SK-N-SH (cell line): ENCODE measurements around the gene METTL1.

Experiments used
- CHD2 ChIP-seq: fragments of 150-350 bp; IDR thresholded peaks from 2 replicates; pipeline ENCODE4 v1.6.1; 2018; ENCODE audit warnings: low read length; ENCODE audit not compliant: partially characterized antibody
- CTCF ChIP-seq: fragments of 200-600 bp; sonication (generic); IDR thresholded peaks from 2 replicates; pipeline ENCODE4 v1.6.1; 2017; ENCODE audit warnings: antibody characterized with exemption, mild to moderate bottlenecking, moderate library complexity
- GABPA ChIP-seq: IDR thresholded peaks from 2 replicates; pipeline ENCODE4 v1.4.0; 2012; ENCODE audit warnings: low read depth, mild to moderate bottlenecking
- JUND ChIP-seq: IDR thresholded peaks from 2 replicates; pipeline ENCODE4 v1.4.0; 2012
- NFIC ChIP-seq: IDR thresholded peaks from 2 replicates; pipeline ENCODE4 v1.4.0; 2012; ENCODE audit warnings: borderline replicate concordance
- NRF1 ChIP-seq: IDR thresholded peaks from 2 replicates; pipeline ENCODE4 v1.6.1; 2012; ENCODE audit warnings: low read depth, mild to moderate bottlenecking, low read length
- RFX5 ChIP-seq: IDR thresholded peaks from 2 replicates; pipeline ENCODE4 v1.6.1; 2012; ENCODE audit warnings: mild to moderate bottlenecking, improper control_type of control experiment, low read length
- TAF1 ChIP-seq: IDR thresholded peaks from 2 replicates; pipeline ENCODE4 v1.6.1; 2012; ENCODE audit warnings: low read depth, mild to moderate bottlenecking, low read length, moderate library complexity, borderline replicate concordance
- TCF12 ChIP-seq: IDR thresholded peaks from 2 replicates; pipeline ENCODE4 v1.4.0; 2012

- TF ChIP-seq TAF1 = no peak
- TF ChIP-seq CTCF = no peak
- no peak for TF ChIP-seq TCF12
- no peak for TF ChIP-seq CHD2
- TF ChIP-seq NRF1 = no peak
- no peak for TF ChIP-seq GABPA
- TF ChIP-seq RFX5 = no peak
- TF ChIP-seq JUND = no peak
- TF ChIP-seq NFIC = no peak
These were observed 7.8 kb downstream of the METTL1 start for GRCh38 chr12:57763881-57764661.
